Memory B cell (primary cell): ENCODE measurements around the gene NXN.
A peak's percentile ranks its signal among the peaks of the same experiment; 100 is the strongest.
"Not testable (repeated sequence)": the region's sequence is repeated elsewhere in the genome, so short reads cannot be mapped to it uniquely, and the experiment has no call there.

Experiments
- ATAC-seq: fragments of 150-1000 bp; cut with Tn5 transposase; 2 replicates; pipeline ENCODE4 v1.10.0; 2021; ENCODE audit warnings: low read depth, mild to moderate bottlenecking, moderate library complexity
- DNase-seq, 2 donors: peaks; one replicate each; pipeline ENCODE4 v3.0.0; 2022; ENCODE audit warnings: low spot score in 2 of 2
- H3K27ac Mint-ChIP-seq: one replicate; pipeline ENCODE4 v1.8.0; 2022; ENCODE audit warnings: mild to moderate bottlenecking, moderate library complexity, mixed read lengths
- H3K27me3 Mint-ChIP-seq: one replicate; pipeline ENCODE4 v1.8.0; 2022; ENCODE audit warnings: mixed read lengths
- H3K36me3 Mint-ChIP-seq: one replicate; pipeline ENCODE4 v1.8.0; 2022; ENCODE audit warnings: mild to moderate bottlenecking, mixed read lengths
- H3K4me1 Mint-ChIP-seq: one replicate; pipeline ENCODE4 v1.8.0; 2022; ENCODE audit warnings: mixed read lengths
- H3K4me3 Mint-ChIP-seq: one replicate; pipeline ENCODE4 v1.8.0; 2022; ENCODE audit warnings: mild to moderate bottlenecking, moderate library complexity, mixed read lengths
- H3K9me3 Mint-ChIP-seq: one replicate; pipeline ENCODE4 v1.8.0; 2022; ENCODE audit warnings: mixed read lengths

NXN gene

GRCh38 chr17:979212-979538 lies 401 bp downstream of the NXN start:
- ATAC-seq (no peak), DNase-seq (no peak)
- Mint-ChIP-seq H3K27me3 (peaks cover 13% of the 10 kb centered on the region), H3K36me3 (no peaks in the 10 kb centered on the region), H3K4me3 (peak overlapping the region; percentile 85), H3K27ac (no peak overlapping the region), H3K9me3 (no peaks in the 10 kb centered on the region), H3K4me1 (peaks cover 13% of the 10 kb centered on the region)

GRCh38 chr17:978103-979093 lies 1.2 kb downstream of the NXN start:
- no peaks in the 10 kb centered on the region for H3K36me3 Mint-ChIP-seq
- ATAC-seq = no peak
- H3K4me1 Mint-ChIP-seq = peaks cover 13% of the 10 kb centered on the region
- no peaks in the 10 kb centered on the region for H3K9me3 Mint-ChIP-seq
- peaks cover 14% of the 10 kb centered on the region for H3K27me3 Mint-ChIP-seq
- H3K4me3 Mint-ChIP-seq = peak overlapping the region; percentile 76
- no peak overlapping the region for H3K27ac Mint-ChIP-seq
- DNase-seq = peak in 1 of 2 donors; percentile 43

- no peak for ATAC-seq
- Mint-ChIP-seq H3K36me3 (no peaks in the 10 kb centered on the region), H3K4me1 (peaks cover 13% of the 10 kb centered on the region), H3K4me3 (no peak overlapping the region), H3K27me3 (peaks cover 16% of the 10 kb centered on the region), H3K9me3 (no peaks in the 10 kb centered on the region), H3K27ac (no peak overlapping the region)
- no peak for DNase-seq
Measured at GRCh38 chr17:977166-977565, 2.4 kb downstream of the NXN start.

- Mint-ChIP-seq H3K27me3 (peaks cover 16% of the 10 kb centered on the region), H3K4me1 (peaks cover 13% of the 10 kb centered on the region), H3K27ac (no peak overlapping the region), H3K36me3 (no peaks in the 10 kb centered on the region), H3K4me3 (no peak overlapping the region), H3K9me3 (no peaks in the 10 kb centered on the region)
- ATAC-seq (no peak), DNase-seq (no peak)
Measured at GRCh38 chr17:976312-976711, 3.3 kb downstream of the NXN start.

- Mint-ChIP-seq H3K27ac (no peak overlapping the region), H3K36me3 (no peaks in the 10 kb centered on the region), H3K4me3 (no peak overlapping the region), H3K27me3 (peaks cover 16% of the 10 kb centered on the region), H3K4me1 (peaks cover 7% of the 10 kb centered on the region), H3K9me3 (no peaks in the 10 kb centered on the region)
- ATAC-seq = no peak
- DNase-seq = no peak
Measured at GRCh38 chr17:975371-975915, 4.1 kb downstream of the NXN start.

- not testable (repeated sequence) for H3K4me3 Mint-ChIP-seq, DNase-seq, H3K27ac Mint-ChIP-seq
Measured at GRCh38 chr17:974778-975177, 4.8 kb downstream of the NXN start.

GRCh38 chr17:973053-973452 lies 6.5 kb downstream of the NXN start:
- ATAC-seq = no peak
- no peak overlapping the region for H3K4me3 Mint-ChIP-seq
- no peaks in the 10 kb centered on the region for H3K36me3 Mint-ChIP-seq
- H3K4me1 Mint-ChIP-seq = peaks cover under 1% of the 10 kb centered on the region
- H3K9me3 Mint-ChIP-seq = no peaks in the 10 kb centered on the region
- peaks cover 13% of the 10 kb centered on the region for H3K27me3 Mint-ChIP-seq
- DNase-seq = no peak
- H3K27ac Mint-ChIP-seq = no peak overlapping the region

More at GRCh38 chr17:974778-975177, 4.8 kb downstream of the NXN start:
- H3K4me1 Mint-ChIP-seq, H3K9me3 Mint-ChIP-seq, ATAC-seq, H3K36me3 Mint-ChIP-seq: not testable (repeated sequence)
- peaks cover 16% of the 10 kb centered on the region for H3K27me3 Mint-ChIP-seq

GRCh38 chr17:971861-972260 lies 7.7 kb downstream of the NXN start:
- ATAC-seq = not testable (repeated sequence)

GRCh38 chr17:970364-970763 lies 9.2 kb downstream of the NXN start:
- no peak overlapping the region for H3K4me3 Mint-ChIP-seq
- H3K36me3 Mint-ChIP-seq = no peaks in the 10 kb centered on the region
- no peak for ATAC-seq
- no peaks in the 10 kb centered on the region for H3K9me3 Mint-ChIP-seq
- no peak for DNase-seq
- H3K27ac Mint-ChIP-seq = no peak overlapping the region
- peaks cover 5% of the 10 kb centered on the region for H3K27me3 Mint-ChIP-seq
- no peaks in the 10 kb centered on the region for H3K4me1 Mint-ChIP-seq

More at GRCh38 chr17:971861-972260, 7.7 kb downstream of the NXN start:
- not testable (repeated sequence) for DNase-seq, H3K27me3 Mint-ChIP-seq, H3K4me1 Mint-ChIP-seq, H3K27ac Mint-ChIP-seq, H3K4me3 Mint-ChIP-seq, H3K9me3 Mint-ChIP-seq, H3K36me3 Mint-ChIP-seq

GRCh38 chr17:969811-970355 lies 9.7 kb downstream of the NXN start:
- Mint-ChIP-seq H3K4me1 (no peaks in the 10 kb centered on the region), H3K4me3 (no peak overlapping the region), H3K27ac (no peak overlapping the region), H3K27me3 (peaks cover 5% of the 10 kb centered on the region), H3K36me3 (no peaks in the 10 kb centered on the region), H3K9me3 (no peaks in the 10 kb centered on the region)
- DNase-seq (no peak), ATAC-seq (no peak)

GRCh38 chr17:968812-969730 lies 10.5 kb downstream of the NXN start:
- H3K27me3 Mint-ChIP-seq = peaks cover 5% of the 10 kb centered on the region
- no peak overlapping the region for H3K27ac Mint-ChIP-seq
- no peak for ATAC-seq
- no peaks in the 10 kb centered on the region for H3K36me3 Mint-ChIP-seq
- H3K9me3 Mint-ChIP-seq = no peaks in the 10 kb centered on the region
- H3K4me3 Mint-ChIP-seq = no peak overlapping the region
- DNase-seq = no peak
- no peaks in the 10 kb centered on the region for H3K4me1 Mint-ChIP-seq

GRCh38 chr17:967122-967521 lies 12.5 kb downstream of the NXN start:
- no peak overlapping the region for H3K4me3 Mint-ChIP-seq
- H3K27me3 Mint-ChIP-seq = peaks cover 1% of the 10 kb centered on the region
- ATAC-seq (no peak), DNase-seq (no peak)
- H3K9me3 Mint-ChIP-seq = no peaks in the 10 kb centered on the region
- H3K36me3 Mint-ChIP-seq = no peaks in the 10 kb centered on the region
- no peaks in the 10 kb centered on the region for H3K4me1 Mint-ChIP-seq
- H3K27ac Mint-ChIP-seq = no peak overlapping the region

GRCh38 chr17:965311-965989 lies 14.1 kb downstream of the NXN start:
- H3K27me3 Mint-ChIP-seq = peaks cover 1% of the 10 kb centered on the region
- no peak overlapping the region for H3K4me3 Mint-ChIP-seq
- H3K4me1 Mint-ChIP-seq = no peaks in the 10 kb centered on the region
- H3K9me3 Mint-ChIP-seq = no peaks in the 10 kb centered on the region
- DNase-seq (no peak), ATAC-seq (no peak)
- H3K36me3 Mint-ChIP-seq = no peaks in the 10 kb centered on the region
- H3K27ac Mint-ChIP-seq = no peak overlapping the region
